ENCODE data around the gene ZNF600. TPM values are rescaled to one million over a fixed set of nuclear protein-coding genes. Genes with fewer than 3 reads are reported as not detected.
A peak's percentile ranks its signal among the peaks of the same experiment; 100 is the strongest.
"Not testable (repeated sequence)": the region's sequence is repeated elsewhere in the genome, so short reads cannot be mapped to it uniquely, and the experiment has no call there.

The ZNF600 gene
- total and polyA plus RNA-seq, 9 of the 15 experiments (the other 6 are each of a cell fraction or from before 2014, with no cell fraction given), result 5.7 to 21.5 (median 17.6) TPM

- TF ChIP-seq, protein P1, sequence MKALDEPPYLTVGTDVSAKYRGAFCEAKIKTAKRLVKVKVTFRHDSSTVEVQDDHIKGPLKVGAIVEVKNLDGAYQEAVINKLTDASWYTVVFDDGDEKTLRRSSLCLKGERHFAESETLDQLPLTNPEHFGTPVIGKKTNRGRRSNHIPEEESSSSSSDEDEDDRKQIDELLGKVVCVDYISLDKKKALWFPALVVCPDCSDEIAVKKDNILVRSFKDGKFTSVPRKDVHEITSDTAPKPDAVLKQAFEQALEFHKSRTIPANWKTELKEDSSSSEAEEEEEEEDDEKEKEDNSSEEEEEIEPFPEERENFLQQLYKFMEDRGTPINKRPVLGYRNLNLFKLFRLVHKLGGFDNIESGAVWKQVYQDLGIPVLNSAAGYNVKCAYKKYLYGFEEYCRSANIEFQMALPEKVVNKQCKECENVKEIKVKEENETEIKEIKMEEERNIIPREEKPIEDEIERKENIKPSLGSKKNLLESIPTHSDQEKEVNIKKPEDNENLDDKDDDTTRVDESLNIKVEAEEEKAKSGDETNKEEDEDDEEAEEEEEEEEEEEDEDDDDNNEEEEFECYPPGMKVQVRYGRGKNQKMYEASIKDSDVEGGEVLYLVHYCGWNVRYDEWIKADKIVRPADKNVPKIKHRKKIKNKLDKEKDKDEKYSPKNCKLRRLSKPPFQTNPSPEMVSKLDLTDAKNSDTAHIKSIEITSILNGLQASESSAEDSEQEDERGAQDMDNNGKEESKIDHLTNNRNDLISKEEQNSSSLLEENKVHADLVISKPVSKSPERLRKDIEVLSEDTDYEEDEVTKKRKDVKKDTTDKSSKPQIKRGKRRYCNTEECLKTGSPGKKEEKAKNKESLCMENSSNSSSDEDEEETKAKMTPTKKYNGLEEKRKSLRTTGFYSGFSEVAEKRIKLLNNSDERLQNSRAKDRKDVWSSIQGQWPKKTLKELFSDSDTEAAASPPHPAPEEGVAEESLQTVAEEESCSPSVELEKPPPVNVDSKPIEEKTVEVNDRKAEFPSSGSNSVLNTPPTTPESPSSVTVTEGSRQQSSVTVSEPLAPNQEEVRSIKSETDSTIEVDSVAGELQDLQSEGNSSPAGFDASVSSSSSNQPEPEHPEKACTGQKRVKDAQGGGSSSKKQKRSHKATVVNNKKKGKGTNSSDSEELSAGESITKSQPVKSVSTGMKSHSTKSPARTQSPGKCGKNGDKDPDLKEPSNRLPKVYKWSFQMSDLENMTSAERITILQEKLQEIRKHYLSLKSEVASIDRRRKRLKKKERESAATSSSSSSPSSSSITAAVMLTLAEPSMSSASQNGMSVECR (CRISPR knock-in tag; IDR thresholded peaks at IDR 0.05), result 0 out of 2 replicates have a peak, but pooled peaks have one; percentile 1
These were observed 520 bp downstream of the ZNF600 start (continued) for GRCh38 chr19:52786078-52786463.

DNA sequence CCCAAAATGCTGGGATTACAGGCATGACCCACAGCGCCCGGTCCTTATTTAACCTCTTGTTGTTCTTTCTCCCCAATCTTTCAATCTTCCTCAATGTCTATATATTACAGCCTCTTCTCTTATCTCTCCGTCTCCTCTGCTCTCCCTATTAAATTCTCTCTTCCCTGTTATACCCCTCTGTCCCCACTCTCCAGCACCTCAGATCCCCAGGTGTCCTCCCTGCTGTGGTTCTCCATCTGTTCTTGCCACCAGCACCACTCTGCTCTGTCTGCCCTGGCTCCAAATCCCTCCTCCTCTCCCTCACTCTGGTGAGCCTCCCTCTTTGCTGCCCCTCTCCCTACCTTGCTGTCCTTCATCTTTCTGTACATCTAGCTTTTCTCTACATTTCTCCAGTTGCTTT lies 1.1 kb downstream of the ZNF600 start:
- POLR2A ChIA-PET, result no interaction called here

GRCh38 chr19:52782864-52783263 lies 3.7 kb downstream of the ZNF600 start:
- H3K9me1 ChIP-seq (ENCODE audit: control insufficient read depth, insufficient read depth, low read length); H3K9ac ChIP-seq (ENCODE audit: insufficient read depth in 1 of 2, low read depth in 2 of 2, low read length in 2 of 2); POLR2A ChIA-PET; H3K4me2 ChIP-seq (ENCODE audit: insufficient read depth, low read length); H3K27me3 ChIP-seq (ENCODE audit: control insufficient read depth in 2 of 2, insufficient read depth in 2 of 2, low read length in 2 of 2); ATAC-seq; H3K9me3 ChIP-seq (replicated peaks; ENCODE audit: control insufficient read depth, insufficient read depth, low read depth, low read length); in situ Hi-C loops (cut with MboI); H2AFZ ChIP-seq (ENCODE audit: low read depth, low read length); H3K27ac ChIP-seq (ENCODE audit: extremely low read depth, low read depth, low read length); DNase-seq (ENCODE audit: extremely low read depth in 1 of 4, low spot score in 3 of 4); CTCF ChIA-PET (ENCODE audit: low intra/inter-chr PET ratio); H4K20me1 ChIP-seq (replicated peaks; ENCODE audit: control insufficient read depth, insufficient read depth, low read length); FAIRE-seq; H3K4me3 ChIP-seq; intact Hi-C loops (cut with micrococcal nuclease); BruUV-seq (replicated peaks): not testable (repeated sequence)
- Histone ChIP-seq H3K4me1 (replicated peaks in 1 of 2; ENCODE audit: control insufficient read depth in 2 of 2, insufficient read depth in 2 of 2, low read length in 2 of 2) (peaks cover 0 to 19% of the 10 kb centered on the region in 2 experiments; a peak in 2 of 5 replicates), H3K36me3 (ENCODE audit: control insufficient read depth, insufficient read depth, low read length) (peaks cover 15% of the 10 kb centered on the region; the same call in 2 of the 3 replicates), H3K79me2 (ENCODE audit: control insufficient read depth, insufficient read depth, low read length) (peaks cover 16% of the 10 kb centered on the region)
- WGBS (ENCODE audit: insufficient coverage, low coverage, missing lambda C conversion rate), result 14% methylated on average over 1 of the region's 2 CpGs

More for the DNA sequence above, 1.1 kb downstream of the ZNF600 start:
- H2AFZ ChIP-seq (ENCODE audit: low read depth, low read length), result no peak overlapping the region
- peak overlapping the region; percentile 71 to 95; a peak in 3 of 4 replicates for H3K9ac ChIP-seq (ENCODE audit: insufficient read depth in 1 of 2, low read depth in 2 of 2, low read length in 2 of 2)
- H3K4me1 ChIP-seq (replicated peaks in 1 of 2; ENCODE audit: control insufficient read depth in 2 of 2, insufficient read depth in 2 of 2, low read length in 2 of 2), result peaks cover 0 to 19% of the 10 kb centered on the region in 2 experiments; a peak in 2 of 5 replicates
- no peaks in the 10 kb centered on the region for H3K9me1 ChIP-seq (ENCODE audit: control insufficient read depth, insufficient read depth, low read length)
- H3K9me3 ChIP-seq (replicated peaks; ENCODE audit: control insufficient read depth, insufficient read depth, low read depth, low read length), result peaks cover 2% of the 10 kb centered on the region; the same call in 1 of the 2 replicates
- in situ Hi-C loops (cut with MboI), result no loop called here
- CTCF ChIA-PET (ENCODE audit: low intra/inter-chr PET ratio), result no interaction called here
- no peaks in the 10 kb centered on the region for H3K27me3 ChIP-seq (ENCODE audit: control insufficient read depth in 2 of 2, insufficient read depth in 2 of 2, low read length in 2 of 2)
- 44% methylated on average over 2 of the region's 3 CpGs for WGBS (ENCODE audit: insufficient coverage, low coverage, missing lambda C conversion rate)
- FAIRE-seq (no peak), DNase-seq (ENCODE audit: extremely low read depth in 1 of 4, low spot score in 3 of 4) (no peak), ATAC-seq (no peak)
- peak overlapping the region; percentile 90 for H3K4me3 ChIP-seq
- H3K79me2 ChIP-seq (ENCODE audit: control insufficient read depth, insufficient read depth, low read length), result peaks cover 16% of the 10 kb centered on the region
- TF ChIP-seq ELF4 (CRISPR knock-in tag; IDR thresholded peaks at IDR 0.05) (0 out of 2 replicates have a peak, but pooled peaks have one; percentile 28), DIDO1 (tag; IDR thresholded peaks at IDR 0.05; ENCODE audit: low read depth) (no peak)
- TF ChIP-seq, protein P2, sequence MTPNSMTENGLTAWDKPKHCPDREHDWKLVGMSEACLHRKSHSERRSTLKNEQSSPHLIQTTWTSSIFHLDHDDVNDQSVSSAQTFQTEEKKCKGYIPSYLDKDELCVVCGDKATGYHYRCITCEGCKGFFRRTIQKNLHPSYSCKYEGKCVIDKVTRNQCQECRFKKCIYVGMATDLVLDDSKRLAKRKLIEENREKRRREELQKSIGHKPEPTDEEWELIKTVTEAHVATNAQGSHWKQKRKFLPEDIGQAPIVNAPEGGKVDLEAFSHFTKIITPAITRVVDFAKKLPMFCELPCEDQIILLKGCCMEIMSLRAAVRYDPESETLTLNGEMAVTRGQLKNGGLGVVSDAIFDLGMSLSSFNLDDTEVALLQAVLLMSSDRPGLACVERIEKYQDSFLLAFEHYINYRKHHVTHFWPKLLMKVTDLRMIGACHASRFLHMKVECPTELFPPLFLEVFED (CRISPR knock-in tag; conservative IDR thresholded peaks at IDR 0.05), result 0 out of 2 replicates have a peak, but pooled peaks have one; percentile 27
- no TSS peak for BruUV-seq (replicated peaks)
- intact Hi-C loops (cut with micrococcal nuclease), result no loop called here
- H4K20me1 ChIP-seq (replicated peaks; ENCODE audit: control insufficient read depth, insufficient read depth, low read length), result no peaks in the 10 kb centered on the region
- peak overlapping the region; percentile 88 for H3K4me2 ChIP-seq (ENCODE audit: insufficient read depth, low read length)
- no peak overlapping the region for H3K27ac ChIP-seq (ENCODE audit: extremely low read depth, low read depth, low read length)
- peaks cover 7% of the 10 kb centered on the region; the same call in 1 of the 3 replicates for H3K36me3 ChIP-seq (ENCODE audit: control insufficient read depth, insufficient read depth, low read length)
